Activated CD4-positive, alpha-beta T cell treated with anti-CD3 and anti-CD28 coated beads, Interleukin-2, Interleukin-6, amounts not matched to agents 100 ng/mL and 50 ng/mL, durations not matched to agents 16 hours and 8 hours (primary cell): ENCODE results near the gene SNAP23.

ENCODE experiments used
- DNase-seq: peaks from one replicate; pipeline ENCODE4 v3.0.0-alpha.2; 2020

SNAP23 gene

DNA sequence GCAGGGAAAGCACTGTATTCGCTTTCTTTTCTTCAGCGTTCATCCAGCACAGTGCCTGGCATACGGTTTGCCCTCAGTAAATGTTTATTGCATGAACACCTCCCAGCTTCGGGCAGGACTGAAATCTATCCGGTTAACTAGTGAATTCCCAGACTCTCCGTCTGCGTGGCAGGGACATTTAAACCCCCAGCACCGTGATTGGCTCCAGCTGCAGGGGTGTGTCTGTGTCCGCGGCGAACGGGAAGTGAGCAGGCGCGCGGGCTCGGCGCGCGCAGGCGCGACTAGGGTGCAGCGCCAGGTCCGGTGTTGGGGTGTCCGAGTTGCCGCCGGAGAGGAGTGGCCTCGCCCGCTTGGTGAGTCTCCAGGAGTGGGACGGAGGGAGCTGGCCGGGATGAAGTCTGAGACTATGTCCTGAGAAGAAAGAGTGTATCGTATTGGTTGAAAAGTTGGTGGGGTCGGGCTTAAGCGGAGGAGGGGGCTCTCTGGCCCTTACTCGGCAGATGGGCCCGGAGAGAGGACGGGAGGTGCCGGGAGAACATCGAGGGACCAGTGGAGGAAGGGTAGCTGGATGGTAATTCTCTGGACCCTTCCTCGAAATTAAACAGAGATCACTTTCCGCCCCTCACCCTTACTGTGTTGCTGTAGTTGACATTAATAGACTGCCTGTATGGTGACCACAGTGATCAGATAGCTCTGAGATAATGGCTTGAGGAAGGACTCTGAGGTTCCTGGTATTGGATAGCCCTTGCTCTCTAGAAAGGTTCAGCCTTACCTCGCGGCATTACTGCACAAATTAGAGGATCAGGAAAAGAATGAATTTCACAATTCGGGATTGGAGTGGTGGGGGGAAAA, at the start of gene SNAP23:
TSS of gene SNAP23 (plus strand) at position 274 of the 852 bp plus-strand sequence. CDS start 16,213 bp downstream, outside the sequence.
- DNase-seq: peak; percentile 92

DNA sequence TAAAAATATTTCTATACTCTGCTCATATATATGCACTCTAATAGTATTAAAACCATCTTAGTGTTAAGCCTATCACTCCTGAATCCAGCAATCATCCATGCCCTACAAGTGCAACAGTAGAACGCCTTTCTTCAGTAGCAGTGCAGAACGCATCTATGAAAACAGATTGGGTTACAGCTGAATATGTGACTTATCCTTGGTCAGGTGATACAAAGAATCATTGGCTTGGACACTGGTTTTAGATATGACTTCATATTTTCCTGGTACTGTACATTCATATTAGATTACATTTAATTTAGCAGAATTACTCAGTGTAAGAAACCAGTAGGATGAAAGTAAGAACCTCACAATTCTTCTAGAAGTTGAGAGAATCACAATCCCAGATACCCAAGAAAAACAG, 47.8 kb upstream of the SNAP23 start:
- no peak for DNase-seq

DNA sequence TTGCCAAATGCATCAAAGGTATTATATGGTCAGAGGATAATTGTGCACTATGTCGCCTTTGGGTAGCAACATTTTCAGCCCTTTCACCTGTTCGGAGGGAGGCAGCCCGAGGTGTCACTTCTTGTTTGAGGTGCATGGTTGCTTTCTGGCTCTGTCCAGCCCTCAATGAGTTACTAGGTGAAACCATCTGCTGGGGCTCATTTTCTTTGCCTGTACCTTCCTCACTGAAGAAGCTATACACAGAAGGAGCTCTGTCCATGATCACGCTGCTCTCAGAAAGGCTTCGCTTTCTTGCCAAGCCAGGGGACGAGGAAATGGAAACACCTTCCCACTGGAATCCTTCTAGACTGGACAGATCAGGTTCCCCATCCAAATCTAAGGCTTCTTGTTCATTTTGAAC, 47.2 kb upstream of the SNAP23 start:
- no peak for DNase-seq

DNA sequence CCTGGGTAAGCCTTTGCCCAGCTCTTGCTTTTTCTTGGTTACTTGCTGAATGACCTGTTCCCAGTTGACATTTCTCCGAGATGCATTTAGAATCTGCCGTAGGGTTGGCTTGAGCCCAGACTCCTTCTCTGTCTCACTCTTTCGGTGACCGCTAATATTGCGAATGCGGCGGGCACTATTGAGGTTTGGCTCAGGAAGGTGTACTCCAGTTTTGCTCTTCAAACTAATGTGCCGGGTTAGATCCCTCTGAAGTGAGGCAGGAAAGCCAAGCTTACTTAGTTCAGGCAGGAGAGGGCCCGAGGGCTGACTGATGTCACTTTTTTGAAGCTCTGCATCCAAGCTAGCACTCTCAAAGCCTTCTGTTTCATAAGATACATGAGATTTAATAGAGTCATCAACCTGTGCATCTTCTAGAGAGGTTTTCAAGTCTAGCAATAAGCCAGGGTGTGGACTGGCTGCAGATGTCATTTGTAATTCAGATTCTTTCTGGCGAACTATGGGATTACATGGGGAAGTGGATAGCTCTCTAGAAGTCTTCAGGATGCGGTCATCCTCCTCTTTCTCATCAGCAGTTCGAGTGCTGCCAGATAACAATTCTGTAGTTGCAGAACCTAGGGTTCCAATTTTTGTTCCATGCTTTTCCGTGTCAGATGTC, 45.5 kb upstream of the SNAP23 start:
- DNase-seq: no peak

DNA sequence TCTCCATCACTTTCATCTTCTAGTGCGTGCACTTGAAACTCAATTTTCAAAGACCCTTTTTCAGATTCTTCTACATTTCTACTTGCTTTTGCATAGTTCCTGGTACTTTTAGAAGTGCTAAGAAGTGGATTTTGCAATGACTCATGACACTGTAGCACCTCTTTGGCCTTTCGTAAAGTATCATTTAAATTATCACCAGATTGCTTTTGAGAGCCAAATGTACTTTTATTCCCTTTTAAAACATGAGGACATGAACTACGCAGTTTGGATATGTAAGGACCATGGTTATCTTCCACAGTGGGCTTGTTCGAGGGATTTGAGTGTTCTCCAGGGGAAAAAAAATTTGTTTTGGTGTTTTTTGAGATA, 45.0 kb upstream of the SNAP23 start:
- DNase-seq: no peak

DNA sequence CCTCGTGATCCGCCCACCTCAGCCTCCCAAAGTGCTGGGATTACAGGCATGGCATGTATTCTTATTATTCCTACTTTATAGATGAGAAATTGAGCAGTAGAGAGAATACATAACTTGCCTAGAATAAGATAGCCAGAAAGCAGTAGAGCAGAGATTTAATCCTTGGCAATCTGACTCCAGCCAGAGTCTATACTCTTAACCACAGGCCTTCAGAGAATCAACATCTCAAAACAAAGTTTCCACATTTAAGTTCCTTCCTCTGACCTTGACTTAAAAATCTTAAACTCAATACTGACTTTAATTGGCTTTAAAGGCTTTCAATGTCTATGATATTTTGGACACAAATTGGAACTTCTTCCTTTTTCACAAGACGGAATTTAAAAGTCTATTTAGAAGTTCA, 41.6 kb upstream of the SNAP23 start:
- no peak for DNase-seq

DNA sequence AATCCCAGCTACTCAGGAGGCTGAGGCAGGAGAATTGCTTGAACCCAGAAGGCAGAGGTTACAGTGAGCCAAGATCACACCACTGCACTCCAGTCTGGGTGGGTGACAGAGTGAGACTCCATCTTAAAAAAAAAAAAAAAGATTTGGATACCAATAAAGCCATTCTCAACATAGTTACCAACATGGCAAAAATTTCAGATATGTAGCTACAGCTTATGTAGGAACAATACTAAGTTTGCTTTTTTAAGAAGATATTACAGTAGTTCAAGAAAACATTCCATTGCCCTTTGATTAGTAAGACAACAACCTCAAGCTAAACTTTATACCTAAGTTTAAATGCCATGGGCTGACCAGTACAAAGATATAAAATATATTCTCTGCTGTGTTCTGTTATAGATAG, 38.9 kb upstream of the SNAP23 start:
- no peak for DNase-seq

DNA sequence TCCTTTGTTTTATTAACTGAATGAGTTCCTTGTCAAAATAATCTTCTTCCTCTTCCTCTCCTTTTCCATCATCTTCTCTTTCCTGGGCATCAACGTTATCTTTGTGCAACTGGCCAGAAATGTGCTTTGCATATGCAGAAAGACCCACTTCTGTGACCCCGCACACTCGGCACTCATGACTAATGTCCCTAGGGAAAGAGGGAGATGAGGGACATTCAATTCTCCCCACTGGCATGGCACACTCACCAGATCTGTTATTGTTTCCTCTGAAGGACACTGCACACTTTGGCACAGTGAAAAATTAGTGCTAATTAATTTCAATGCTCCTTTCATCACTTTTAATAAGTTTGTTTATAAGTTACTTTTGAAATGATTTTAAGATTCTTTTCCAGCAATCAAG, 38.5 kb upstream of the SNAP23 start:
- DNase-seq: no peak

DNA sequence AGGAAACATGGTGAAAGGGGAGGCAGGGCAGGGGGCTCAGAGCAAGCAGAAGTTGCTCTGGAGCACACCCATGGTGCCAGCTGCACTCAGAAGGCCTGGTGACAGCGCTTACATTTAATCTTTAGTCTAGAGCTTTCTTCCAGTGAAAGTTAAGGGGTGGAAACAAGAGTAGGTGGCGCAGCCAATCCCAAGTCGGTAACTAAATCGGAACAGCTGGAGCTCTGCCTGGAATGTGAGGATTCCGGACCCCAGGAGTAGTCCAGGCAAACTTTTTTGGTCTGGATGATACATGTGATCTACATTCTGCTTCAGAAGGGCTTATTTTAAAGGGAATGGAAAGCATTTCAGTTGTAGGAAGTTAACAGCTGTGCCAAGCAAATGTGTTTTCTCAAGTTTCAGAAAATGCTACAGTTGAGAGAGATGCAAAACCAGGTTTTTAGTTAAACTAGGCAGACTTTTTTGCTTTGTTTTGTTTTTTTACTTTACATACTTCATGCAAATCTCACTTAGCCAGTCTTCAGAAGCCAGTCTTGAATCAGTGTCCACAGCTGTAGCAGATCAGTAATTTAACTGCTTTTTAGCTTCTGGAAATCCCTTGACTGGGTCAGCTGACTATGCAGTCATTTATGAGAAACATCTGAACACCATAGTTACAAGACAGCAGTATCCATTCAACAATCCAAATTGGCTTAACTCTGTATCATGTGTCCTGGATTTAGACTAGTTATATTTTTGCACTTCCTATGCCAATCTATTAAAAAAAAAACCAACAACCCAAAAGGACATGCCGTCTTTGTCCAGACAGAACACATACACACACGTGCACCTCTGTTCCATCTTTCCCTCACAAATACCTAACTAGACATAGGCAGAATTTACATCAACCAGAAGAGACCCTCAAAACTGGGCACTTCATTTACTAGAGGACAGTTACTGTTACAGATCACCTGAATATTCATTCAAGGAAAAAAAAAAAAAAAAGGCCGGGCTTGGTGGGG, 37.7 kb upstream of the SNAP23 start:
- no peak for DNase-seq

DNA sequence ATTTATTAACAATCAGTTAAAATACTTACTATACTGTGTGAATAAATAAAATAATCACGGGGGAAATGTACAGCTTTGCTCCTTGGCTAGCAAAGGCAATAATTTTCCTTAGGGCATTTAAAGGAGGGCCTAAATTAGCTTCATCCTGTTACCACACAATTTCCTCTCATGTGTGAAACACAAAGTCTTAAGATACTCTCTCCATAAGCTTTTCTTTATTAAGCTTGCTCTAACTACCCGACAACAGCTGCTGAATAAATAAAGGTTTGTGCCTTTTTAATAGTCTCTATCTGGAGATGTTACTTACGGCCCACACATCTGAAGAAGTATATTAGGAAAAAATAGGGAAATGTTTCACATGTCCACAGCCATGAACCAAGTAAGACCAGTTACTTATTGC, 34.2 kb upstream of the SNAP23 start:
- DNase-seq: no peak

DNA sequence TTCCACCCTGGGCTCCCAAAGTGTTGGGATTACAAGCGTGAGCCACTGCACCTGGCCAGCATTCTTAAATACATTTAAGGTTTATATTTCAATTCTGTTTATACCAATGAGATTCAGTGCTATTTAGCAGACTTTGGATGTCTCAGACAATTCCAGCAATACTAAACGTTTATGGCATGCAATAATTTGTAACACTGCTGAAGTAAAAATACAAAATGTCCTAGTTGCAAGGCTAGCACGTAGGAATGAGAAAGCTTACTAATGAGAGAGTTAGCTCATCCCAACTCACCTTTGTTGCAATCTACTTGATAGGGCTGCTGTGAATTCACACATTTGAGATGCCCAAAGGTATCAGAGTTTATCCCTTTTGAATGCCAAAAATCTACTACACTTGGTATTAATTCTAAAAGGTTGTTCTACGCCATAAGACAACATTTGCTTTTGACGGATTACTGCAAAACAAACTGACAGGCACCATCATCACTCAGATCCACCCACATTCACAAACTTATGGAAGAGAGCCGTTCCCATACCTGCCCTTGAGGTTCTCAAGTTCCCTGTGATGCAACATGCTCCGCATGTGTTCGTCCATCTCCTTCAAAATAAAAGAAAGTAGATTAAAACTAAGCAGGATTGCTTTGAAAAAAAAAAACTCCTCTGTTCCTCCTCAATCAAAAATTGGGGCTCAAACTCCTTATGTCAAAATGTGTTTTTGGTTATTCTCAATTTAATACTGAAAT, 29.7 kb upstream of the SNAP23 start:
- DNase-seq: no peak

DNA sequence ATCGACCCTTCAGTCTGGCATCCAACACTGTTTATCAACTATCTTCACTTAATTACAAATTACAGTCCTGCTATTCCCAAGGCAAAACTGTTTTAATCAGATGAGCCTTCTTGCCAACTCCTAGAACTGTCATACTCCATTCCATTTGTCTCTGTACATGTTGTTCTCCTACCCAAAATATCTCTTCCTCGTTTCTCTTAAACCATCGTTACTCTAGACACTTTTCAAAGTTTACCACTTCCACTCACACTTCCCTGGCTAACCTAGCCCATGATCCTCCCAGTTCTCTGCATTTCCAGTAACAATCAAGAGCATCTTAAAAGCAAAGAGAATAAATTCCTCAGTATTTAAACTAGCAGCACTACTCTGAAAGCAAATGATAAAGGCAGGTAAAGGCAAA, 24.4 kb upstream of the SNAP23 start:
- no peak for DNase-seq

DNA sequence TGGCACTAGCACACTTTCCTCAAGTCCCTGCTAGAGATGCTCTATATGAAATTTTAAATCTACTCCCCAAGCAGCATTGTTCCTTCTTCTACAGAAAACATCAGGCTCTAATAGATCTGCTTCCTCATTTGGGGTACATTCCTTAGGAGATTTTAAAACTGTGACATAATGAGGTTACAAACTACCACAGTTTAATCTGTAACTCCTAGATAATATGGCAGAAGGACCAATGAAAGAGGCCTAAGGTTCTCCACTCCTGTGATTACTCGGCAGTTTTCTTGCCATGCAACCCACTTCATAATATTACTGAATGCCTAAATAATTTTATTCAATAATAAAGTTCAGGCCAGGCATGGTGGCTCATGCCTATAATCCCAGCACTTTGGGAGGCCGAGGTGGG, 20.6 kb upstream of the SNAP23 start:
- DNase-seq: no peak

DNA sequence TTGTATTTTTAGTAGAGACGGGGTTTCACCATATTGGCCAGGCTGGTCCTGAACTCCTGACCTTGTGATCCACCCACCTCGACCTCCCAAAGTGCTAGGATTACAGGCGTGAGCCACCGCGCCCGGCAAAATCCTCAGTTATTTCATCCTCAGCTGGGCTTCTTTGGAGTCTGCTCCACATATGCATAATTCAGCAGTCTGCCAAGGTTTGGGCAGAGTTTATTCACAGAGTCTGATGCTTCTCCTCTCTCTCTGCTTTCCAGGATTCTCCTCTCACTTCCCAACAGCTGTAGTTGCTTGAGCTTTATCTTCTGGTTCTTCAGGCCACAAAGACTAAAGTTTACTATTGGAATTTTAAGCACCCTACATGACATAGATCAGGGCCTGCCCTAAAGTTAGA, 12.7 kb upstream of the SNAP23 start:
- DNase-seq: no peak

DNA sequence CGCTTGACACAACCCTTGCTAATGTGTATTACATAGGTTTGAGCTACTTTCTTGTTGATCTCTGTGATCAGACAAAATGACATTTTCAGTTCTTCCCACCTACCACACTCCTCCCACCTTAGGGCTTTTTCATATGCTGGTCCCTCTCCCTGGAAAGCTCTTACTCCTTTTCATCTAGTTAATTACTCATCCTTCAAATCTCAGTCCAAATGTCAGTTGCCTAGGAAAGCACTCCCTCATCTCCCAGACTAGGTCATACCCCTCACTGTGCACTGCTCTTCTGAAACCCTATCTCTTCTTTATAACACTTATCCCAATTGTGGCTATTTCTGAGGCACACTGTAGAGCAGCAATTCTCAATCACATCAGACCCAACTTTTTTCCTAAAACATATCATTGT, 11.8 kb upstream of the SNAP23 start:
- no peak for DNase-seq

DNA sequence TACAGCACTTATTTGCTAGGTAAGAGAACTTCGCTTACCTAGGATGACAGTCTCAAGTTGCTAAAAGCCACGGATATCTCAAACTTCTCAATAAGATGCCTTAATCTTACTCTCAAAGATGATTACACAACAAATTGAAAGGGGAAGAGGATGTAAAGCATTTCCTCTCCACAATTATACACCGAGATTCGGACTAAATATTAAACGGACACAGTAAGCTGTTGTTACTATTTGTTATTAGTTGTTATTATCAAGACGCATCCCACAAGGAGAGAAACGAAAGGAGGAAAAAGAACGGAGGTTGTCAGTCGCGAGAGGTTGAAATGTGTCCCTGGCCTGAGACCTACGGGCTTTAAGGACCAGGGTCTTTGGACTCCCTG, 5.2 kb upstream of the SNAP23 start:
- peak; percentile 10 for DNase-seq

DNA sequence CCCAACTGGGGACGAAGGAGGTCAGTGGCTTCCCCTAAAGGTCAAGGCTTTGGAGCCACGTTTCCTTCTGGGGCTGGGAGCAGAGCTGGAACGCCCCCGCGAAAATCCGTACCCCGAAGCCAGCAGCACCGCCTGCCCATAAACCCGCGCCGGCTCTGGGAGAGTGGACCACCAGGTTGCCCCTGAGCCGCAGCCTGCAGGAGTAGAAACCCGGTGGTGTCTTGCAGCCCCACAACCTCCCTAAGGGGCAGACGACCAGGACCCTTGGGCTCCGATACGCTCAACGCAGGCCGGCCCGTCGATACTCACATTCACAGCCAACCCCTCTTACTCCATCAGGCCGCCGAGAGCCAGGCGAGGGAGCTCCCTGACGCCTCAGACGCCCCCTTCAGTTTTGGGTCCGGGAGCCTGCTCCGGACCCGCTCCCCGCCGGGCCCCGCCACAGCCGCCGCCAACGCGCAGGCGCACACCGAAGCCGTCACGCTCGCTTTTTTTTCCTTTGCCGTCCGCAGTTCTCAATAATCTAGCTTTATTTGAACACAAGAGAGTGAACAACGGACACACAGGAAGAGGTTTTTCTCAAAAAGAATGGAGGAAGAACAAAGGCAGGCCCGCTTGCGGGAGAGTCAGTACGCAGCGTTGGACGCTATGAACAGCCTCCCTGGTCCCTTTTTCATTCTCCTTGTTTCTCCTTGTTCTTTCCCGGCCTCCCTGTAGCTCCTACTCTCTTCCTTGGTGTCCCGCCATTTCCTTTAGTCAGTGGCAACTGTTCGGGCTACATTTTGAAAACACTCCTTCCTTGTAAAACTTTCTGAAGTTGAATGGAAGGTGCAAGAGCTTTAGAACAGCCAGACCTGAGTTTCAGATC, 4.5 kb upstream of the SNAP23 start, which contains the start of gene ZNF106:
TSS of gene ZNF106 (minus strand) at position 471 of the 868 bp plus-strand sequence. CDS start 18,852 bp downstream, outside the sequence.
- peak; percentile 93 for DNase-seq

DNA sequence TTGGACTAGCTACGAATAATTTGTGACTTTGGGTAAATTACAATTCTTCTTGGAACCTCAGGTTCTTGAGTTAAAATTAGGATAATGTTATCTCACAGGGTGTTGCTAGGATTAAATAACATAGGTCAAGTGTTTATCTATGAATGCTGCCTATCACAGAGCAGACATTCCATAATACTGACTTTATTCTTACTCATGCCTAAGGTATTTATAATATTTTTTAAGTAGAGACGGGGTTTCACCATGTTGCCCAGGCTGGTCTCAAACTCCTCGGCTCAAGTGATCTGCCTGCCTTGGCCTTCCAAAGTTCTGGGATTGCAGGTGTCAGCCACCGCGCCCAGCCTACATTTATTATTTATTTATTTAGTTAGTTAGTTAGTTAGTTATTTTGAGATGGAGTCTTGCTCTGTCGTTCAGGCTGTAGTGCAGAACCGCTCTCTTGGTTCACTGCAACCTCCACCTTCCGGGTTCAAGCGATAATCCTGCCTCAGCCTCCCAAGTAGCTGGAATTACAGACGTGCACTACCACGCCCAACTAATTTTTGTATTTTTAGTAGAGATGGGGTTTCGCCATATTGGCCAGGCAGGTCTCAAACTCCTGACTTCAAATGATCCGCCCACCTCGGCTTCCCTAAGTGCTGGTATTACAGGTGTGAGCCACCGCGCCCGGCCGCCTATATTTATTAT, 3.8 kb upstream of the SNAP23 start:
- DNase-seq: no peak

DNA sequence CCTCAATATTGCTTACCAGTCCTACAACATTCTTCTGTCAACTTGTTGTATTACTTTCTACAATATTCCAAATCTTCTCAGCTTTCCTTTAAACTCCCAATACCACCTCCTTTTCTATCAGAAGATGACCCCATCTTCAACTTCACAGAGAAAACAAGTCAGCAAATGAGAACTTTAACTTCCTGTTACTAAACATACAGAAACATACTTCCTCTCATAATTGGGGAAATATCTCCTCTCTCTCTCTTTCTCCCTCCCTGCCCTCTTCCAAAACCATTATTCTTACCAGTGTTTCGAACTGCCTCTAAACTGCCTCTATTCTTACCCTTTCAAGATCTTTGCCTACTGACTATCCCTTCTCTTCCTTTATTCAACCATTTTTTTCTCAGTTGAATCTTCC, 1.8 kb upstream of the SNAP23 start:
- DNase-seq: no peak

DNA sequence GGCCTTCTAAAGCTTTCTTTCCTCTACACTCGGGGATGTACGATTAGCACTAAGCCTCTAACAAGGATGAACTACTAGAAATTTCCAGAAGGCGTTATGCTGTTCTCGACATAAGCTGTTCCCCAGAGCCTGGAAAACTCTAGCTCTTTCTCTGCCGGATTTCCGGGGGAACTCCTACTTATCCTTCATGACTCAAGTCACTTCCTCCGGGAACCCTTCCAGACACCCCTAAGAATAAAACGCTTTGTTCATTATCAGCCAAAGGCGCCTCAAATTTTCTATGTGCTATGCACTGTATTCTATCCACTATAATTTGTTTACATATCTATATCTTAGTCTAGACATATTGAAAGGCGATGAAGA, 455 bp upstream of the SNAP23 start:
- DNase-seq: no peak
